Mononuclear cell (primary cell): ENCODE data around the gene POMGNT2. TPM values are rescaled to one million over a fixed set of nuclear protein-coding genes. Genes with fewer than 3 reads are reported as not detected.

ENCODE experiments used
- H3K27me3 ChIP-seq: 2 replicates; pipeline ENCODE4 v1.6.0; 2011; ENCODE audit warnings: low read length, control low read depth; ENCODE audit not compliant: insufficient read depth
- H3K4me1 ChIP-seq: 2 replicates; pipeline ENCODE4 v1.5.1; 2011; ENCODE audit warnings: mild to moderate bottlenecking, low read length, control low read depth; ENCODE audit not compliant: insufficient read depth
- H3K4me3 ChIP-seq: 2 replicates; pipeline ENCODE4 v1.5.1; 2011; ENCODE audit warnings: mild to moderate bottlenecking, low read length, moderate library complexity
- H3K9me3 ChIP-seq: 2 replicates; pipeline ENCODE4 v1.5.1; 2011; ENCODE audit warnings: low read depth, mild to moderate bottlenecking, control low read depth, low read length
- total RNA-seq: library from RNA; depleted of rRNA; stranded (reverse); fragments of >200 nt; gene quantifications from one replicate; pipeline ENCODE4 v1.2.3, GENCODE V29; 2012

The POMGNT2 gene
- total RNA-seq, 1 donor: 3.6 TPM

- no peaks in the 10 kb centered on the region for H3K4me1 ChIP-seq
- peaks cover 12% of the 10 kb centered on the region for H3K9me3 ChIP-seq
- no peak overlapping the region for H3K4me3 ChIP-seq
- peaks cover 3% of the 10 kb centered on the region for H3K27me3 ChIP-seq
Observed at GRCh38 chr3:43120937-43121336, 15.1 kb upstream of the POMGNT2 start.

GRCh38 chr3:43117257-43117656, 11.4 kb upstream of the POMGNT2 start:
- H3K27me3 ChIP-seq: no peaks in the 10 kb centered on the region
- no peak overlapping the region for H3K4me3 ChIP-seq

GRCh38 chr3:43113671-43114070, 7.8 kb upstream of the POMGNT2 start:
- H3K4me1 ChIP-seq: no peaks in the 10 kb centered on the region
- H3K4me3 ChIP-seq: no peak overlapping the region
- H3K9me3 ChIP-seq: no peaks in the 10 kb centered on the region
- no peaks in the 10 kb centered on the region for H3K27me3 ChIP-seq

More at GRCh38 chr3:43117257-43117656, 11.4 kb upstream of the POMGNT2 start:
- Histone ChIP-seq H3K9me3 (no peaks in the 10 kb centered on the region), H3K4me1 (no peaks in the 10 kb centered on the region)

GRCh38 chr3:43106293-43106628, 382 bp upstream of the POMGNT2 start:
- Histone ChIP-seq H3K4me3 (peak overlapping the region; percentile 57), H3K9me3 (no peaks in the 10 kb centered on the region), H3K27me3 (no peaks in the 10 kb centered on the region), H3K4me1 (peaks cover 10% of the 10 kb centered on the region)

GRCh38 chr3:43104660-43105595, 951 bp downstream of the POMGNT2 start:
- Histone ChIP-seq H3K27me3 (no peaks in the 10 kb centered on the region), H3K4me3 (no peak overlapping the region), H3K4me1 (peaks cover 10% of the 10 kb centered on the region), H3K9me3 (no peaks in the 10 kb centered on the region)

GRCh38 chr3:43104039-43104438, 1.8 kb downstream of the POMGNT2 start:
- H3K27me3 ChIP-seq: no peaks in the 10 kb centered on the region

GRCh38 chr3:43102773-43103480, 3.0 kb downstream of the POMGNT2 start:
- H3K9me3 ChIP-seq: no peaks in the 10 kb centered on the region
- peaks cover 10% of the 10 kb centered on the region for H3K4me1 ChIP-seq
- no peaks in the 10 kb centered on the region for H3K27me3 ChIP-seq
- H3K4me3 ChIP-seq: no peak overlapping the region

More at GRCh38 chr3:43104039-43104438, 1.8 kb downstream of the POMGNT2 start:
- Histone ChIP-seq H3K4me3 (no peak overlapping the region), H3K4me1 (peaks cover 10% of the 10 kb centered on the region), H3K9me3 (no peaks in the 10 kb centered on the region)

- Histone ChIP-seq H3K4me1 (no peaks in the 10 kb centered on the region), H3K27me3 (no peaks in the 10 kb centered on the region), H3K4me3 (no peak overlapping the region), H3K9me3 (no peaks in the 10 kb centered on the region)
Observed at GRCh38 chr3:43098761-43099160, 7.1 kb downstream of the POMGNT2 start.

GRCh38 chr3:43097400-43098080, 8.3 kb downstream of the POMGNT2 start:
- H3K4me3 ChIP-seq: no peak overlapping the region
- H3K4me1 ChIP-seq: no peaks in the 10 kb centered on the region
- no peaks in the 10 kb centered on the region for H3K27me3 ChIP-seq
- no peaks in the 10 kb centered on the region for H3K9me3 ChIP-seq

- Histone ChIP-seq H3K4me1 (no peaks in the 10 kb centered on the region), H3K4me3 (no peak overlapping the region), H3K9me3 (no peaks in the 10 kb centered on the region), H3K27me3 (no peaks in the 10 kb centered on the region)
Observed at GRCh38 chr3:43096761-43097160, 9.1 kb downstream of the POMGNT2 start.

- Histone ChIP-seq H3K4me1 (no peaks in the 10 kb centered on the region), H3K9me3 (no peaks in the 10 kb centered on the region), H3K27me3 (no peaks in the 10 kb centered on the region), H3K4me3 (no peak overlapping the region)
Observed at GRCh38 chr3:43095370-43095769, 10.5 kb downstream of the POMGNT2 start.

GRCh38 chr3:43094851-43095250, 11.0 kb downstream of the POMGNT2 start:
- Histone ChIP-seq H3K4me3 (no peak overlapping the region), H3K4me1 (no peaks in the 10 kb centered on the region), H3K9me3 (no peaks in the 10 kb centered on the region), H3K27me3 (no peaks in the 10 kb centered on the region)

- Histone ChIP-seq H3K27me3 (no peaks in the 10 kb centered on the region), H3K9me3 (no peaks in the 10 kb centered on the region), H3K4me1 (no peaks in the 10 kb centered on the region), H3K4me3 (no peak overlapping the region)
Observed at GRCh38 chr3:43094381-43094780, 11.5 kb downstream of the POMGNT2 start.

GRCh38 chr3:43093974-43094373, 11.9 kb downstream of the POMGNT2 start:
- Histone ChIP-seq H3K4me3 (no peak overlapping the region), H3K4me1 (no peaks in the 10 kb centered on the region), H3K9me3 (no peaks in the 10 kb centered on the region), H3K27me3 (no peaks in the 10 kb centered on the region)

GRCh38 chr3:43093006-43093405, 12.9 kb downstream of the POMGNT2 start:
- H3K4me3 ChIP-seq: no peak overlapping the region
- H3K27me3 ChIP-seq: no peaks in the 10 kb centered on the region
- no peaks in the 10 kb centered on the region for H3K4me1 ChIP-seq
- H3K9me3 ChIP-seq: no peaks in the 10 kb centered on the region
